PC-9 (cell line): ENCODE measurements around the gene MCAT.
"Not testable (repeated sequence)": the region's sequence is repeated elsewhere in the genome, so short reads cannot be mapped to it uniquely, and the experiment has no call there.

Experiments
- CTCF ChIP-seq: fragments of 200-600 bp; sonication (generic); conservative IDR thresholded peaks from 2 replicates; pipeline ENCODE4 v1.6.1; 2017; ENCODE audit warnings: mixed run types, antibody characterized with exemption, mild to moderate bottlenecking, moderate library complexity
- EZH2 ChIP-seq: fragments of 200-600 bp; sonication (generic); IDR thresholded peaks from 2 replicates; pipeline ENCODE4 v1.8.0; 2017; ENCODE audit warnings: antibody characterized with exemption, low read depth

GRCh38 chr22:43104950-43105349 lies 38.2 kb downstream of the MCAT start:
- TF ChIP-seq CTCF, EZH2: not testable (repeated sequence)
